ENCODE data around the gene TNIP2. TPM values are rescaled to one million over a fixed set of nuclear protein-coding genes. Genes with fewer than 3 reads are reported as not detected.
A peak's percentile ranks its signal among the peaks of the same experiment; 100 is the strongest.

TNIP2 gene
- total RNA-seq, 1 donor: 31.5 TPM

GRCh38 chr4:2800691-2801596 lies 44.8 kb upstream of the TNIP2 start:
- TF ChIP-seq CTCF (IDR thresholded peaks at IDR 0.05; ENCODE audit: insufficient read depth, low read length): no peak
- peak; percentile 61 for DNase-seq (ENCODE audit: low read depth)
- H3K4me3 ChIP-seq (ENCODE audit: low read depth, low read length): peak overlapping the region; percentile 14

- H3K4me3 ChIP-seq (ENCODE audit: low read depth, low read length): no peak overlapping the region
- no peak for DNase-seq (ENCODE audit: low read depth)
- no peak for TF ChIP-seq CTCF (IDR thresholded peaks at IDR 0.05; ENCODE audit: insufficient read depth, low read length)
These were observed 44.0 kb upstream of the TNIP2 start for GRCh38 chr4:2799971-2800690.

GRCh38 chr4:2799224-2799911 lies 43.2 kb upstream of the TNIP2 start:
- no peak overlapping the region for H3K4me3 ChIP-seq (ENCODE audit: low read depth, low read length)
- no peak for TF ChIP-seq CTCF (IDR thresholded peaks at IDR 0.05; ENCODE audit: insufficient read depth, low read length)
- DNase-seq (ENCODE audit: low read depth): no peak

GRCh38 chr4:2798399-2799223 lies 42.5 kb upstream of the TNIP2 start:
- TF ChIP-seq CTCF (IDR thresholded peaks at IDR 0.05; ENCODE audit: insufficient read depth, low read length): no peak
- H3K4me3 ChIP-seq (ENCODE audit: low read depth, low read length): no peak overlapping the region
- no peak for DNase-seq (ENCODE audit: low read depth)

- no peak for TF ChIP-seq CTCF (IDR thresholded peaks at IDR 0.05; ENCODE audit: insufficient read depth, low read length)
- DNase-seq (ENCODE audit: low read depth): no peak
- H3K4me3 ChIP-seq (ENCODE audit: low read depth, low read length): no peak overlapping the region
These were observed 41.6 kb upstream of the TNIP2 start for GRCh38 chr4:2797545-2798305.

Measured in fibroblast of the aortic adventitia (primary cell).